Activated CD8-positive, alpha-beta memory T cell treated with anti-CD3 and anti-CD28 coated beads for 1 hour (primary cell): Measurements from ENCODE around the gene BAG1.

ENCODE experiments used
- DNase-seq, 2 donors: peaks; one replicate each; pipeline ENCODE4 v3.0.0-alpha.2; 2020; ENCODE audit warnings: low read depth in 1 of 2; ENCODE audit errors: extremely low read depth in 1 of 2

Gene BAG1

DNA sequence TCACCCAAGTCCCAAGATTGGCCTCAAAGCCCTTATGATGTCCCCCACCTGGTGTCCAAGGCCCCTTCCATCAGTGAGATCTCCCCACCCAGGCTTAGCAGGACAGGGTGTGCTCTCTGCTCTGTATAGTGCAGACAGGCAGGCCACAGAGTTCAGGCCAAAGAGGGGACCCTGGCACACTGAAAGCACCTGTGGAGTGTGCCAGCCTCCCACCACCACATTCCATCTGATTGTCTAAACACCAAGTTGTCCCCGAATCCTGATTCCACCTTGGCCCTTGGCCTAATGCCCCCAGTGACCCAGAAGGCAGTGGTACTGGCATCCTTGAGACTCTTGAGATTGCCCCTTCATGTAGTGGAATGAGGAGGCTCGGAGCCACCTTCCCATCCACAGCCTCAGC is 19.2 kb downstream of the BAG1 start:
- no peak for DNase-seq

DNA sequence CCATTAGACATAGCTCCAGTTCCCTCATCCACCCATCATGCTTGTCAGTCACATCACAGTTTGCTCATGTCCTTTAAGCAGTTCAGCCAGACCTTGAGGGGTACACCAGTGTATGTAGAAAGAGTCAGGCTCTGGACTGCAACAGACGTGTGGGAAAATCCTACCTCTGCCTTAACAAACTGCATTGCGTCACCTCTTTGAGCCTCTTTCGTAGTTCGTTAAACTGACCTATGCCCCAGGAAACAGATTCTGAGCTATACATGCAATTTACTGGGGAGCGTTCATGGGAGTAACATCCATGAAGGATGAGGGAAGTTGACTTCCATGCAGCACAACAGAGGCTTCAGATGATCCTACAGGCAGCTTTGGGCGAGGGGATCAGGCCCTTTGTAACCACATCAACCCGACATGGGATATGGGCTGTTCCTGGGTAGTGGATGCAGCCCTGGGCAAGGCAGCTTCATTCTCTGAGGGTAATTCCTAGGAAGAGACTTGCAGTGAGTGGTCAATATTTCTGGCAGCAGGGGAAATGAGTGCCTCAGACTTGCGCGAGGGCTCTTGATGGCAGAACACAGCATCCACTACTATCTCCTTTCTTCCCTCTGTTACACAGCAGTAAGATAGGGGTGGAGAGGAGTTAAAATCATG is 20.2 kb downstream of the BAG1 start:
- DNase-seq = no peak

DNA sequence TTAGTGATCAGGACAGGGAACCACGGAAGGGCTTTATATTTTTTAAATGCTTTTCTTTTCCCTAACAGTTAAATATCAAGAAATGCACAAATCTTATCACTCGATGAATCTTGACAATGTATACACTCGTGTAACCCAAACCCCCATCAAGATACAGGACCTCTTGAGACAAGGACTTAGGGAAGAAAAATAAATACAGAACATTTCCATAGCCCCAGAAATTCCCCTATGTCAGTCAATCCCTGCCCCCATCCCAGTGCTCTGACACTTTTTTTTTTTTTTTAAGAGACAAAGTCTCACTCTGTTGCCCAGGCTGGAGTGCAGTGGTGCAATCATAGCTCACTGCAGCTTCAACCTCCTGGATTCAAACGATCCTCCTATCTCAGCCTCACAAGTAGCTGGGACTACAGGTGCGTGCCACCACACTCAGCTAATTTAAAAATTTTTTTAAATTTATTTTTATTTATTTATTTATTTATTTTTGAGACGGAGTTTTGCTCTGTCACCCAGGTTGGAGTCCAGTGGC is 21.8 kb downstream of the BAG1 start:
- DNase-seq = no peak

DNA sequence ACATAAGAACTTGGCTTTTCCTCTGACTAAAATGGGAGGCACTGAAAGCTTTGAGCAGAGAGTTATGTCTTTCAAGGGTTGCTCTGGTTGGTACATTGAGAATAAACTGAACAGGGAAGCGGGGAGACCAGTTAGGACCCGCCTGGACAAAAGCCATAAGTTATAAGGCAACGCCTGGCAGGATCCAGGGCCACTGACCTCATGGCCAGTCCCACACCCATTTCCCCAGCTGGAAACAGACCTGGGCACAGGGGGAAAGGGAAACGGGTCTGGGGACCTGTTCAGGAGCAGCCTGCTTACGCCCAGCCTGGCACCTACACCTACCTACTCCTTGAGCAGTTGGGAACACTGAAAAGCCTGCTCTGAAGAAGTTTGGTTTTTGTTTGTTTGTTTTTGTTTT is 23.2 kb downstream of the BAG1 start:
- DNase-seq = no peak

DNA sequence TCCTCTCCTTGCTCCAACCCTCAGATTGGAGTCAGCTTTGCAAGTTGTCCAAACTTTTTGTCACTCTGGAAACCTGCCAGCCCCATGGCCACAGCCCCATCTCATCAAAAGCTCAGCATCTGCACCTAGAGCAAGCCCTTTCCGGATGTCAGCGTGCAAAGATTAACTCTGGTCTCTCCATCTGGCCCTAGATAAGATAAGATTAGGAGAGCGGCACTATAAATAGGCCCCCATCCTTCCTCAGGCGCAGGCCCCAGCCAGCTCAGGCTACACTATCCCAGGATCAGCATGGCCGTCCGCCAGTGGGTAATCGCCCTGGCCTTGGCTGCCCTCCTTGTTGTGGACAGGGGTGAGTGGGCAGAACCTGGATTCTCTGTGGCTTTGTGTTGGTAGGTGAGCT is 24.6 kb downstream of the BAG1 start, which contains the start of gene SPINK4:
TSS of gene SPINK4 (plus strand) at position 247 of the 400 bp plus-strand sequence. CDS start at position 289, 42 bp downstream.
- no peak for DNase-seq

DNA sequence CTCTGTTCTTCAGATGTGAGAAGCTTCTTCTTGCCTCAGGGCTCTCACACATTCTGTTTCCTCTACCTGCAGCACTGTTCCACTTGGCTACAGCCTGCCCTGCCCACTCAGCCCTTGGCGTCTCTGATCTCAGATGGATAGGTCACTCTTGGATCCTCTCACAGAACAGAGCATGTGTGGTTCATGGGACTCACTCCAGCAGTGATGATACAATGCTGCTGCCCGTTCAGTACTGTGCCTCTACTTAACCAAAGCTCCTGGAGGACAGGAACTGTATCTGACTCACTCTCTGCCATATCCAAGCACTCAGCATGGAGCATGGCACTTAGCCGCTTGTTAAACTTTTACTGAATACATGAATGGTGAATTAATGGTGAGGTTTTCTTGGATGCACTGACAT is 27.9 kb downstream of the BAG1 start:
- no peak for DNase-seq

DNA sequence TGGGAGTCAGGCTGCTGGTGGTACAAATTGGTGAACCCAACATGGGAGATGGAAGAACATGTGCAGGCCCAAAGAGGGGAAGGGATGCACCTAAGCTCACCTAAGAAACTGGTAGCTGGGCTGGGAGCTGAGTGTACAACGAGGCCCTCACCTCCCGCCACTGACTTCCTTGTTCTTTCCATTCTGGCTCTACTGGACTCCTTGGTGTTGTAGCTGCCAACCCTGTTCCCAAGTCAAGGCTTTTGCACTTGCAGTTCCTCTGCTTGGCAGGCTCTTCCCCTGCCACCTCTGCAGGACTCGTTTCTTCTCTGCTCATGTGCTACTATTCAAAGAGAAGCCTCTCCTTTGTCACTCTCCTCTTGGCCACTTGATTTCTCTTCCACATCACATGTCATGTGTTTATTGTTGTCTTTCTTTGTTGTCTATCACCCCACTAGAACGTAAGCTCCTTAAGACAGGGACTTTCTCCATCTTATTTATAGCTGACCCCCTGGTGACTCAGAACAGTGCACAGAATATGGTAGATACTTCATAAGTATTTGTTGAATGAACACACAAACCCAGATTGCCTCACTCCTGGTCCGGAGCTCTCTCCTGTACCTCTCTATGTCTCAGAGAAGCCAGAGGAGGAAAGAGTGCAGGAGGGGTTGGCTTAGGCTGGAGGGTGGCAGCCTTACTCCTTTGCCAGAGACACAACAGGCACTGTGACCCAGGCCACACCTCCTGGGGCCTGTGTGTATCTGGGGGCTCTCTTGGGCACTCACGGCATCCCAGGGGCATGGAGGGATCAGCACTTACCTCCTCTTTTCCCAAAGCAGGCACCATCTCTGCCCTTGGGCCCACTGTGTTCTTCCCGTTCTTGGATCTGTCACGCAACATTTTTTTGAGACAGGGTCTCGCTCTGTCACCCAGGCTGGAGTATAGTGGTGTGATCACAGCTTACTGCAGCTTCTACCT is 29.7 kb downstream of the BAG1 start:
- no peak for DNase-seq

DNA sequence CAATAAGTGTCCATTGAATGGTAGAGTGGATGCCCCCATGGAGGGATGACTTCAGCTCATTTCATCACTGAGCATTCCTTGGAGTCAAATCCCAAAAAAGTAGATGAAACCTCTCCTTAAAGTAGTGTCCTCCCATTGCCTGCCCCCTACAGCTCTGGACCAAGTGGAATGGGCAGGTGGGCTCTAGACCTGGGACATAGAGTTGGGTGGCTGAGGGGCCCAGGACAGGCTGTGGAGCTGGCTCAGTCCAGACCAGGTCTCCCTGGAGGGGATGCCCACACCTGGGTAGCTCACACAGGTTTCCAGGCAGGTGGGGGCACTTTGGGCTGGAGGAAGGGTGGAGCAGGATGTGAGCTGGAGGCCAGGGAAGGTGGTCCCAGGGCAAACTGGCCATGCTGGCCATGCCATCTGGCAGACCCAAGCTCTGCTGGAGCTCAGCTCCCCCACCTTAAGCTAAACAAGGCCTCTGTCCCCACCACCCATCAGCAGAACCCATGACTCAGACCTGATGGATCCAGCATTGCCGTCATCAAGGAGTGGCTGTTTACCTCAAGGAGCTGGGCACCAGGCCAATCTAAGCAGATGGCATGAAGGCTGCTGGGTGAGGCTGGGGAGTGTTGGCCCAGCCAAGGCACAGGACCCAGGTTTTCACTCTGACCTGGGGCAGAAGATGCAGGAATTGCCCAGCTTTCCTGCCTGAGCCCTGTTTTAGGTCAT is 30.7 kb downstream of the BAG1 start:
- DNase-seq = no peak

DNA sequence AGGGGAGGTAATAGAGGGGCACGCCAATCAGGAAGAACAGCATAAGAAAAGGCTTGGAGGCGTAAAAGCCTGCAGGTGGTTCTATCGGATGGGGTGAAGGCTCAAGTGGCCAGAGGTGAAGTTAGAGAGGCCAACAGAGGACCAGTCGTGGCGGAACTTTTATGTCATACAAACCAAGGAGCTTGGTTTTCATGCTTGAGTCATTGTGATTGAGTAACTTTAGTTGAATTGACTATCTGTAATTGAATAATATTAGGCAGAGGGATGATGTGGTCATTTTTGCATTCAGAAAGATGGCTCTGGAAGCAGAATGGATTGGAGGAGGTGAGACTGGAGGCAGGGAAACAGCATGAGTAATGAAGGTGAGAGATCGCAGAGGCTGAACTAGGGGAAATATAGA is 31.7 kb downstream of the BAG1 start:
- no peak for DNase-seq

DNA sequence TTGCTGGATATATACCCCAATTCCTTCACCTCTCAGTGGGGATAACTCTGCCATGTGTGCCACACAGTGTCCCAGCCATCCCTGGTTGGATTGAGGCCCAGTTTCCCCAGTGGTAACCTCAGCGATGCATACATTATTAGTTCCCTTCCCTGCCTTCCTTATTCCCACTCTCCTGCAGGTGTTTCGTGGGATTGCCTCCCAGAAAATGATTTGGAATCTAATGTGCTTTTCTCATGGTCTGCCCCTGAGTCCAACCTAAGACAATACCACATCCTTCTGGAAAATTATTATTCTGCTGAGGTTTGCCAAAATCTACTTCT is 32.9 kb downstream of the BAG1 start:
- DNase-seq = no peak

DNA sequence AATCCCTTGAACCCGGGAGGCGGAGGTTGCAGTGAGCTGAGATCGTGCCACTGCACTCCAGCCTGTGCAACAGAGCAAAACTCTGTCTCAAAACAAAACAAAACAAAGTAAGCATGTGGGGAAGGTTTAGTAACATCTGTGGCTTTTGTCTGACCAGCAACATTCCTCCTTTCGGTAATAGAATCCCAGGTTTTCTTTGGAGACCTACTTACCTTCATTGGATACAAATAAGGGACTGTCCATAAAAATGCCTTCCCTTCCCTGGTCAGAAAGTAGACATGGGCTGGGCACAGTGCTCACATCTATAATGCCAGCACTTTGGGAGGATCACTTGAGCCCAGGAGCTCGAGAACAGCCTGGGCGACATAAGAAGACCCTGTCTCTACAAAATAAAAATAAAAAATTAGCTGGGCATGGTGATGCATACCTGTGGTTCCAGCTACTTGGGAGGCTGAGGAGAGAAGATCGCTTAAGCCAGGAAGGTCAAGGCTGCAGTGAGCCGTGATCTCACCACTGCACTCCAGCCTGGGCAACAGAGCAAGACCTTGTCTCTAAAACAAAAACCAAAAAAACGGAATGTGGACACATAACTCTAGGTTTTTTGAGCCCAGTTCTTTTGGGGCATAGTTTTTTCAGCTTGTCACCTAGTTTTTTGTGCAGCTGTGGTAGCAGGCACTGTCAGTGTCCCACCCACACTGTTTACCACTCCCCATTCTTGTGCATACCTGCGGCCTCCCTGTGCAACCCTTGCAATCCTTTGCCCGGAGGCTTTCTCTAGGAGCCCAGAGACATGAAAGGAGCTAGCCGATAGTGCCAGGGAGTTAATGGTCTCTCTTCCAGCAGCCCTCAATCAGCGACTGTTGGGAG is 33.5 kb downstream of the BAG1 start:
- DNase-seq = no peak

DNA sequence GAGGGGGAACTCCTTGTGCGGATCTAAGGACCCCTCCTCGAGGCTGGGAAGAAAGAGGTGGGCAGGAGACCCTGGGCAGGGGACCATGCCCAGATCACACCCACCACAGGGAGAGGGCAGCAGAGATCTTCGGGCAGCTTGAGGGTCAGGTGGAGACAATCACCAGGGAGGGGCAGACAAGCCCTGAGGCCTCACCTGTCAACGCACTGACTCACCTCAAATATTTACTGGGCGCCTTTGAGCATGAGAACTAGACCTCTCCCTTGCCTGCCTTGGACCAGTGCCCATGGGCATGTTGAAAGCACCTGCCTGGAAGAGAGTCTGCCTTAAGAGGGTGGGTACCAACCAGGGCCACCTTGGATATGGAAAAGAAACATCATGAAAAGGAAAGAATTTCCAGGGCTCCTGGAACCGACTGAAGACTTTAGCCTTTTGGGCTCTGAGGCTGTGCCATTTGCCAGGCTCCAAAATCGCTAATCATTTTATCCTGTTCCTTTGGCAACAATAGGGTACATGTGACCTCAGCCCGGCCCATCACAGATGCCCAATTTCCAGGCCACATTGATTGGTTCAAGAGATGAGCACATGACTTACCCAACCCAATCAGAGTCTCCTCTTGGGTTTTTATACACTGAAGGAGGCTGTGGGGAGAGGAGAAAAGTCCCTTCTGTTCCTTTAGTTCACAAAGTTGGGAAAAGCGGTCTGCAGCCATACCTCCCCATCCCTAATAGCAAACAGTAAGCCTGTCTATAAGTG is 35.0 kb downstream of the BAG1 start:
- DNase-seq = no peak

DNA sequence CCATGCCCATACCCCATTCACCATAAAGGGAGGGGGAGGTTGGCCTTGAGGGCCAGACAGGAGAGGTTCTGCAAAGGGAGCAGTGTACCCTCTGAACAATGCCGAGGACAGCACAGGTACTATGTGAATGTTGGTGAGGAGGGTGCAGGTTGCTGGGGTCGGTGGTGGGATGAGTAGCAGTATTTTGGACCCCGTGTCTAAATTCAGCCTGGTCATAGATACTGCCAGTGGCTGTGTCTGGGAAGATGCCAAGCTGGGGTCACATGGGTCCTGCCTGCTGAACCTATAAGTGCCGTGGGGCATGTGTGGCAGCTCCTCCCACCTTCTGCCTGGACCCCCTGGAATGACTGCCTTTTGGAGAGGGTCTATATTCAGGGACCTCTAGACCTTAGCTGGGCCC is 35.9 kb downstream of the BAG1 start:
- DNase-seq = no peak

DNA sequence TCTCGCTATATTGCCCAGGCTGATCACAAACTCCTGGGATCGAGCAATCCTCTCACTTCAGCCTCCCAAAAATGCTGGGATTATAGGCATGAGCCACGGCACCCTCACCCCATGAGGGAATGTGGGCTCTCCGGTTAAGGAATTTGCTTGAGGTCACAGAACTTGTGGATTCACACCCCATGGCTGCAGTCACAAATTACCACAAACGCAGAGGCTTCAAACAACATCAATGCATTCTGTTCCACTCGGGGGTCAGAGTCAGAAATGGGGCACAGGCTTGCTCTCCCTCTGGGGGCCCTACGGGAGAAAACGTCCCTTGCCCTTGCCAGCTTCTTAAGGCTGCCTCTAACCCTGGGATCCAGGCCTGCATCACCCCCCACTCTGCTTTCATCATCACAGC is 36.8 kb downstream of the BAG1 start:
- no peak for DNase-seq

DNA sequence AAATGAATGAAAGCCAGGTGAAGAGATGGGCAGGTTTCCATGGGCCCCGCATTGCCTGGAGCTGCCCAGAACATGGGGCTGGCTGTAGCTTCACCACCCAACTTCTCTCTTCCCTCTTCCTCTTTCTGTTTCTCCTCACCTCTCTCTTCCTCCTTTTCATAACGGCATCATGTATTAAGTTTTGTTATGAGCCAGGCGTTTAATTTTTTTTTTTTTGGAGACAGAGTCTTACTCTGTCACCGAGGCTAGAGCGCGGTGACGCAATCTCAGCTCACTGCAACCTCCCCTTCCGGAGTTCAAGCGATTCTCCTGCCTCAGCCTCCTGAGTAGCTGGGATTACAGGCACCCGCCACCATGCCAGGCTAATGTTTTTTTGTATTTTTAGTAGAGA is 37.5 kb downstream of the BAG1 start:
- DNase-seq = no peak

DNA sequence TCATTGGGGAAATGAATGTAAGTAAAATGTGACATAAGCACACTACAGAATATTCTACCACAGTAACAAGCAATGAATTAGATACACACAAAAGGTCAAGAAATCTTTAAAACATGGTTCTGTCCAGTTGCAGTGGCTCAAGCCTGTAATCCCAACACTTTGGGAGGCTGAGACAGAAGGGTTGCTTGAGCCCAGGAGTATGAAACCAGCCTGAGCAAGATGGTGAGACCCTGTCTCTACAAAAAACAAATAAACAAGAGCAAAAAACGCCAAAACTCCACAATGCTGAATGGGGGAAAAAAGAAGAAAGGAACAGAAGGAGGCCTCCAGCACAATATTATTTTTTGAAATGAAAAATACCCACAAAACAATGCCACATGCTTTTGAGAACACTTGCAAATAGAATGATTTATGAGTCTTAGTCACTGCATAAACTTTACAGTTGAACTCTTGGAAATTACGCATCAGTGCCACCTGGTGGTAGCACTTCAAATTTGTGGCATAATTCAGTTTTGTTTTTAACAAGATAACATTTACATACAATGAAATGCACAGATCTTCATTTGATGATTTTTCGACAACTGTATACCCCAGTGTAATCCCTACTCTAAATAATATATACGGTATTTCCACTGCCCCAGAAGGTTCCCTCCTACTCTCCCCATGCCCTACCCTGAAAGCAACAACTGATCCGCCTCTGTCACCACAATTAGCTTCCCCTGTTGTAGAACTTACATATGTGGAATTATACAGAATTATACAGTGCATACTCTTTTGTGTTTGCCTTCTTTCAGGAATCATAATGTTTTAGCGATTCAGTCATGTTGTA is 39.0 kb downstream of the BAG1 start:
- peak; percentile 37 to 54 for DNase-seq

DNA sequence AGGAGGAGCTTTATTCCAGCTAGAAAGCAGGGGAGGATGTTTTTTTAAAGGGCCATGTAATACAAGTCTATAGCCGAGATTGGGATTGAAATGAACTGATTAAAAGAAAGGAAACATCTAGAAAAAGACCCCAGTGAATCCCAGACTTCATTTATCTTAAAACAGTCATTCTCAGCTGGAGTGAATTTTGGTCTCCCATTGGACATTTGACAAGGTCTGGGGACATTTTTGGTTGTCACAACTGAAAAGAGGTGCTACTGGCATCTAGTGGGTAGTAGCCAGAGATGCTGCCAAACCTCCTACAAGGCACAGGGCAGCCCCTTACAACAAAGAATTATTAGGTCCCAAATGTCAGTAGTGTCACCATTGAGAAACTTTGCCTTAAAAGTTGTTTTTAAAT is 40.8 kb downstream of the BAG1 start:
- no peak for DNase-seq

DNA sequence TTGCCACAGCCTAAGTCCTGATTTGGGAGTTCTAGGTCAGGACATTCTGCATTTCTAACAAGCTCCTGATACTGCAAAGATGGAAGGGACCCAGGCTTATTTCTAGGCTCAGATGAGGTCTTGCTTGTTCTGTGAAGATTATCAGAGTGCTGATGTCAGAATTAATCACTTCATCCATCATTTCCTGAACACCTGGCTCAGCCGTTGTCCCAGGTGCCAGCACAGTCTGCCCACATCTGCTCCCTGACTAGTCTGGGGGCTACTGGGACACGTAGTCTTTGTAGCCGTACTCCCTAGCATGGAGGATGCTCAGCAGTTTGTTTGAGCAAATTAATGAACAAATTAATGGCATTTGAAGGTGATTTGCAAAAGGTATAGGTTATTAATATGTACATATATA is 42.5 kb downstream of the BAG1 start:
- DNase-seq = no peak

DNA sequence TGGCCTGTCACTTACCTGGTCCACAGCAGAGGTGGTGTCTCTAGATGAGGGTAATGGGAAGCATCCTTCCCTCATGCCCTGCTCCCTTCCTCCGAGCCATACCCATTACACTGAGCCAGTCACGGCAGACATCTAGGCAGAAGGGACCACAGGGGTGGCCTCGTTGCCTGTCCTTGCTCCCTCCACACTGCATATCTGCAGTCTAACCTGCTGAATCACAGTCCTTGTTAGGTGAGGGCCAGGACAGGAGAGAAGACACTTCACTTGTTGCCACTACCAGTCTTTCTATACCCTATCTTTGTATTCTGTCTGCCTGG is 43.0 kb downstream of the BAG1 start:
- no peak for DNase-seq
